ENCODE results near the gene CFB. TPM values are rescaled to one million over a fixed set of nuclear protein-coding genes. Genes with fewer than 3 reads are reported as not detected.
"Not testable (repeated sequence)": the region's sequence is repeated elsewhere in the genome, so short reads cannot be mapped to it uniquely, and the experiment has no call there.

The CFB gene
- total RNA-seq, 2 donors from 2014 or later: 65.5 to 126 TPM

- peaks cover 35% of the 10 kb centered on the region for H3K36me3 ChIP-seq
- peak within 1 kb of the TSS; percentile 96 to 98 for H3K27ac ChIP-seq
- TF ChIP-seq CTCF (IDR thresholded peaks at IDR 0.05): no peak
- H3K27me3 ChIP-seq: no peaks in the 10 kb centered on the region
- peak within 1 kb of the TSS; percentile 80 to 82 for H3K4me3 ChIP-seq
- peak; percentile 97 for DNase-seq (ENCODE audit: low spot score)
- peaks cover 0 to 34% of the 10 kb centered on the region in 2 donors for H3K4me1 ChIP-seq
- no peaks in the 10 kb centered on the region for H3K9me3 ChIP-seq
These were observed 26.3 kb downstream of the CFB start, which contains the start of gene DXO for GRCh38 chr6:31971993-31972708. DXO (minus strand) TSS chr6:31972138; CDS start chr6:31971675, 463 bp downstream.

DNA sequence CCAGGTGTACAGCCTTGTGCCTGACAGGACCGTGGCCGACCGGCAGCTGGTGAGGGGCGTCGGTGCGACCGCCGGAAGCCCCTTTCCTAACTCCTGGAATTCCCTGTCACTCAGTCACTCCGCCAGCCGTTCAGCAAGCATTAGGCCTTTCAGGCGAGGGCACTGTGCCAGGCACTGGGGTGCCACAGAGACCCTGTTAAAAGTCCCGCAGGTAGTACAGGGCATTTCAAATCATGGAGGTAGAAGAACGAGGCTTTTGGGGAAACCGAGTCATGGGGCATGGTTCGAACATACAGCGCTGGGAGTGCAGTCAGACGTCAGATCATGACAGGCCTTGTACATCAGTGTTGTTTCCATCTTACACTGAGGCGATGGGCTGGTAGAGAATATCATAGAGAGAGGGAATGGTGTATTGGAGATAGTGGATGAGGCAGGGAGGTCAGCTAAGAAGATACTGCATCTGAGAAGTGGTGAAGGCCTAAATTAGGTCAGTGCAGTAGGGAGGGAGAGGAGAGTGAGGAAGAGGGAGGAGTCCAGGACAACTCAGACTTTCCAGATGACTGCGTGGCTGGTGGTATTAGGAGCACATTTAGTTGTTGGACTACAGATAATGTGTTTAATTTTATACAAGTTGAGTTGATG lies 26.9 kb downstream of the CFB start:
- TF ChIP-seq CTCF (IDR thresholded peaks at IDR 0.05): no peak
- Histone ChIP-seq H3K9me3 (no peaks in the 10 kb centered on the region), H3K4me1 (peaks cover 0 to 34% of the 10 kb centered on the region in 2 donors), H3K4me3 (peak overlapping the region; percentile 80 to 82), H3K36me3 (peaks cover 28% of the 10 kb centered on the region), H3K27me3 (no peaks in the 10 kb centered on the region), H3K27ac (peak overlapping the region; percentile 96 to 98)
- no peak for DNase-seq (ENCODE audit: low spot score)

GRCh38 chr6:31976065-31976464 lies 30.2 kb downstream of the CFB start:
- not testable (repeated sequence) for H3K4me3 ChIP-seq; H3K27me3 ChIP-seq; H3K27ac ChIP-seq; H3K9me3 ChIP-seq; DNase-seq (ENCODE audit: low spot score)
- H3K4me1 ChIP-seq: peaks cover 0 to 20% of the 10 kb centered on the region in 2 donors
- peaks cover 11% of the 10 kb centered on the region for H3K36me3 ChIP-seq

DNA sequence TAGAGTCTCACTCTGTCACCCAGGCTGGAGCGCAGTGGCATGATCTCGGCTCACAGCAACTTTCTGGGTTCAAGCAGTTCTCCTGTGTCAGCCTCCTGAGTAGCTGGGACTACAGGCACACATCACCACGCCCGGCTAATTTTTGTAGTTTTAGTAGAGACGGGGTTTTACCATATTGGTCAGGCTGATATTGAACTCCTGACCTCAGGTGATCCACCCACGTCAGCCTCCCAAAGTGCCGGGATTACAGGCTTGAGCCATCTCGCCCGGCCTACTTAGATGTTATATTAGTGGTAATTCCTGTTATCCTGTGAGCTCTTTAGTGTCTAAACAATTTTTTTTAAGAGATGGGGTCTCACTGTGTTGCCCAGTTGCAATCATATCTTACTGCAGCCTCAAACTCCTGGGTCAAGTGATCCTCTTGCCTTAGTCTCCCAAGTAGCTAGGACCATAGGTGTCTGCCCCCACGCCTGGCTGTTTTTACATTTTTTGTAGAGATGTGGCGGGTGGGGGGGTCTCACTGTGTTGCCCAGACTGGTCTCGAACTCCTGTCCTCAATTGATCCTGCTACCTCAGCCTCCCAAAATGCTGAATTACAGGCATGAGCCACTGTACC lies 32.0 kb downstream of the CFB start:
- DNase-seq (ENCODE audit: low spot score): no peak
- Histone ChIP-seq H3K9me3 (no peaks in the 10 kb centered on the region), H3K4me1 (peaks cover 0 to 10% of the 10 kb centered on the region in 2 donors), H3K36me3 (peaks cover 11% of the 10 kb centered on the region), H3K4me3 (no peak overlapping the region), H3K27me3 (no peaks in the 10 kb centered on the region), H3K27ac (no peak overlapping the region)
- no peak for TF ChIP-seq CTCF (IDR thresholded peaks at IDR 0.05)

GRCh38 chr6:31978831-31979230 lies 32.9 kb downstream of the CFB start:
- no peak for TF ChIP-seq CTCF (IDR thresholded peaks at IDR 0.05)
- Histone ChIP-seq H3K4me1 (peaks cover 0 to under 1% of the 10 kb centered on the region in 2 donors), H3K4me3 (no peak overlapping the region), H3K27ac (no peak overlapping the region), H3K36me3 (peaks cover 11% of the 10 kb centered on the region), H3K9me3 (no peaks in the 10 kb centered on the region), H3K27me3 (no peaks in the 10 kb centered on the region)
- no peak for DNase-seq (ENCODE audit: low spot score)

DNA sequence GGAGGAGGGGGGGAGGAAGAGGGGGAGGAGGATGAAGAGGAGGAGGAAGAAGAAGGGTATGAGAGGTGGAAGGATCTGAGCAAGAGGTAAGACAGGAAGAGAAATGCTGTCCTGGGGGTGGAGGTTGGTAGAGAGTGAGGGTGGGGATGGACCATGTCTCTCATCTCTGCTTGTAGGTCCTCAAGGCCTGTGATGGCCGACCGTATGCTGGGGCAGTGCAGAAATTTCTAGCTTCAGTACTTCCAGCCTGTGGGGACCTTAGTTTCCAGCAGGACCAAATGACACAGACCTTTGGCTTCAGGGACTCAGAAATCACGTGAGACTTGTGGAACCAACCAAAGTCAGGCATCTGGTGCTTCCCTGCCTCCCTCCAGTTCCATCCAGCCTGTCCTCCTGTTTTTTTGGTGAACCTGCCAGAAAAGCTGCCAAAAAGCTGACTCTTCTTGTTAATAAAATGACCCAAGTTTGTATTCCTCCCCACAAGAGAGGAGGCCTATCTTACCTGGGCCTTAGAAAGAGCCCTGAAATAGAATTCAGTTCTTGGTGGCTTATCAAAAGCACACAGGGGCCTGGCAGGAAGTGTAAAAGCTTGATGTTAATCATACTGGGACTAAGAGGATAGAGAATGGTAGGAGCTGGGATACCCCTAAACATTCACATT lies 33.5 kb downstream of the CFB start:
- H3K9me3 ChIP-seq: no peaks in the 10 kb centered on the region
- no peak for TF ChIP-seq CTCF (IDR thresholded peaks at IDR 0.05)
- H3K36me3 ChIP-seq: peaks cover 11% of the 10 kb centered on the region
- no peak overlapping the region for H3K4me3 ChIP-seq
- no peaks in the 10 kb centered on the region for H3K27me3 ChIP-seq
- H3K4me1 ChIP-seq: no peaks in the 10 kb centered on the region
- H3K27ac ChIP-seq: no peak overlapping the region
- no peak for DNase-seq (ENCODE audit: low spot score)

DNA sequence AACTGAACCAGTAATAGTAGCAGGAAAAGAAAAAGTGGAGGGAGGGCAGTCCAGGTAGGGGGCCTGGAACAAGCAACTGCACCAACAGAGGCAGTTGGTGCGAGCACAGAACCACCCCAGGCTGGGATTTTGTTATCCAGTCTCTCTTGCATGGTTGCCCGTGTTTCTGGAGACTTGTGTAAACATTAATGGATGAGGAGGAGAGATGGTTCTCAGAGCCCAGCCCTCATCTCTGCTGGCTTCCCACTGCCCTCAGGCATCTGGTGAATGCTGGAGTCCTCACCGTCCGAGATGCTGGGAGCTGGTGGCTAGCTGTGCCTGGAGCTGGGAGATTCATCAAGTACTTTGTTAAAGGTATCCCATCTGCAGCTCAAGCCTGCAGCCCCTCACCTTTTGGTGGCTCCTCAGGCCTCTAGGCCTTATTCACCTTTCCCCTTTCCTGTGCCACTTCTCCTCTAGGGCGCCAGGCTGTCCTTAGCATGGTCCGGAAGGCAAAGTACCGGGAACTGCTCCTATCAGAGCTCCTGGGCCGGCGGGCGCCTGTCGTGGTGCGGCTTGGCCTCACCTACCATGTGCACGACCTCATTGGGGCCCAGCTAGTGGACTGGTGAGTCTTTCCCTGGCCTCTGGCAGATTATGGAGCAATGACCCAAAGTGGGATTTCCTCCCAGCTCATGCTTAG lies 34.4 kb downstream of the CFB start:
- not testable (repeated sequence) for H3K4me1 ChIP-seq; H3K27ac ChIP-seq; DNase-seq (ENCODE audit: low spot score); H3K27me3 ChIP-seq; H3K4me3 ChIP-seq; H3K9me3 ChIP-seq
- peaks cover 11% of the 10 kb centered on the region for H3K36me3 ChIP-seq

DNA sequence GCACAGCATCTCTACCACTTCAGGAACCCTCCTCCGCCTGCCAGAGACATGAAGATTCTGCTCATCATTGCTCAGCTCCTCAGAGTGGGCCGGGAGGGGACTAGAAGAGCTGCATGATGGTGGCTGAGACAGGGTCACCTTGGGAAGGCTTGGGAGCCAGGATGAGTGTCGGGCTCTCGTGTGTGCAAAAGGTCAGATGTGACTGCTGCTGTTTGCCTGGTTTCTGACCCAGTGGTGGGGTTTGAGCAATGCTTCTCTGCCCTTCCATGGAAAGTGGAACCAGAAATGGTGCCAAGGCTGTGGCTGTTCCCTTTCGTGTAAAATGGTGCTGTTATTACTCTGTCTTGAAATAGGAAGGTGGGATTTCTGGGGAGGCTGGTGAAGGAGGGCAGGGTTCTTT lies 35.1 kb downstream of the CFB start:
- DNase-seq (ENCODE audit: low spot score); H3K4me3 ChIP-seq; H3K4me1 ChIP-seq; H3K27ac ChIP-seq; H3K9me3 ChIP-seq; H3K27me3 ChIP-seq: not testable (repeated sequence)
- H3K36me3 ChIP-seq: peaks cover 11% of the 10 kb centered on the region
